Hepatocyte (in vitro differentiated cells): ENCODE measurements around the gene GCLM.

Experiments
- EZH2phosphoT487 ChIP-seq: fragments of 200-600 bp; sonication (generic); IDR thresholded peaks from one replicate; pipeline ENCODE4 v1.6.1; 2018; ENCODE audit warnings: antibody characterized with exemption, mild to moderate bottlenecking, low read depth, moderate library complexity; ENCODE audit not compliant: unreplicated experiment, severe bottlenecking
- TF ChIP-seq, protein P1 (sequence below): fragments of 200-600 bp; sonication (generic); IDR thresholded peaks from 2 replicates; pipeline ENCODE4 v1.5.1; 2016; ENCODE audit warnings: antibody characterized with exemption, mild to moderate bottlenecking; ENCODE audit not compliant: poor library complexity

DNA sequence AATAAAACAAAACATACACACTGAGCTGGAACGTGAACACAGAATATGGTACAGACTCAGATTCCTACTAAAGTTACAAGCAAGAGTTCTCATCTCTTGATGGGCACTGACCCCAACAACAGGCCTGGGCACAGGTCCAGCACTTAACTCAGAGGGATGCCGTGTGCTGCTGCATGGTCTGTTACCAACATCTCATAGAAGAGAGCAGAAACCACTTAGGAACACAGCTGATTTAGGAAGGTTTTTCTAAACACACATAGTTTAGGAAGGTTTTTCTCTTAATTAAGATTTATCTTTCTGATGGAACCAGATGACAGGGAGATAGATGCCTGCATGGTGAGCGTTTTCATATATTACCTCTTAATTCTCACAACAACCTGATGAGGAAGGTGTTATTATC lies 1.5 kb downstream of the GCLM start:
- TF ChIP-seq, protein P1, sequence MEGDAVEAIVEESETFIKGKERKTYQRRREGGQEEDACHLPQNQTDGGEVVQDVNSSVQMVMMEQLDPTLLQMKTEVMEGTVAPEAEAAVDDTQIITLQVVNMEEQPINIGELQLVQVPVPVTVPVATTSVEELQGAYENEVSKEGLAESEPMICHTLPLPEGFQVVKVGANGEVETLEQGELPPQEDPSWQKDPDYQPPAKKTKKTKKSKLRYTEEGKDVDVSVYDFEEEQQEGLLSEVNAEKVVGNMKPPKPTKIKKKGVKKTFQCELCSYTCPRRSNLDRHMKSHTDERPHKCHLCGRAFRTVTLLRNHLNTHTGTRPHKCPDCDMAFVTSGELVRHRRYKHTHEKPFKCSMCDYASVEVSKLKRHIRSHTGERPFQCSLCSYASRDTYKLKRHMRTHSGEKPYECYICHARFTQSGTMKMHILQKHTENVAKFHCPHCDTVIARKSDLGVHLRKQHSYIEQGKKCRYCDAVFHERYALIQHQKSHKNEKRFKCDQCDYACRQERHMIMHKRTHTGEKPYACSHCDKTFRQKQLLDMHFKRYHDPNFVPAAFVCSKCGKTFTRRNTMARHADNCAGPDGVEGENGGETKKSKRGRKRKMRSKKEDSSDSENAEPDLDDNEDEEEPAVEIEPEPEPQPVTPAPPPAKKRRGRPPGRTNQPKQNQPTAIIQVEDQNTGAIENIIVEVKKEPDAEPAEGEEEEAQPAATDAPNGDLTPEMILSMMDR: no peak
- no peak for TF ChIP-seq EZH2phosphoT487
